ENCODE data around the gene PTPN23.

DNA sequence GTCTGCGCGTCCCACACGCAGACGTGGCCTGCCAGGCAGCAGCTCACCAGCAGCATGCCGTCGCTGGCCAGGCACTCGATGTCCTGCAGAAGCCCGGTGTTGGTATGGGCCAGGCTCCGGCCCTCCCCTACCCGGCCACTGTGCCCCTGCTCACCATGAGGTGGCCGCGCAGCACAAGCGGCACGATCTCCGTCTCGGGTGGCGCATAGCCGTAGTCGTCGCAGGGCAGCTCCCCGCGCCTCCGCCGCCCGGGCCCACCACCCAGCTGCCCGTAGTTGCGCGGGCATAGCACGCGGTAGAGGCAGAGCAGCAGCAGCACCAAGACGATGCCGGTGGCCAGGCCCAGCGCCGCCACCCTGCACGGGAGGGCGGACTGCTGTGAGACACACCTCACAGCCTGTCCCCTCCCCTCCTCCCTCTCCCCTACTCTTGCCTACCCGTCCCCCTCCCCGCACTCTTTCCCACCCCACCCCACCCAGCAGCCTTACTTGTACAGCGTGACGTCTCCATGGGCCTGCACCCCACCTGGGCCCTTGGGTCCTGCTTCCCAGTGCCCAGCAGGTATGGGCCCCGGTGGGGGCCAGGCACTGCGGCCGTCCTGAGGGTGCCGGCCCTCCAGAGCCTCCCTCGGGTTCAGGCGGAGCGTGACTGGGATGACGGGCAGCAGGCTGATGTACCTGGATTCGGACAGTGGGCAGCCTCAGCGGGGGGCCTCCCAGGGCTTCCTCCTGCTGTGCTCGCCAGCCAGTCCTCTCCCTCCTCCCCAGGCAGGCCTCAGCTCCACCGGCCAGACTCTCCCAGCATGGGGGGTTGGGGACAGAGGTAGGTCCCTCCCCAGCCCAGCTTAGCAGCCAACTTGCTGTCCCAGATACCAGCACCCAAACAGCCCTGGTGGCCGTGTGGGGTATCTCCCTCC lies 37.6 kb downstream of the PTPN23 start:
- TF ChIP-seq POLR2AphosphoS5 (IDR thresholded peaks at IDR 0.05; ENCODE audit: borderline replicate concordance, low read depth, low read length) (no peak), EZH2 (IDR thresholded peaks at IDR 0.05) (no peak), FOXP2 (optimal IDR thresholded peaks at IDR 0.05; ENCODE audit: control extremely low read depth, extremely low read length, insufficient read depth) (no peak)

All from SK-N-MC (cell line).